OCI-LY3 (cell line): Measurements from ENCODE around the gene SLC25A21.

Source experiments
- CTCF ChIP-seq: fragments of 200-600, 300-600 bp; sonication (generic); IDR thresholded peaks from 2 replicates; pipeline ENCODE4 v1.5.1; 2014; ENCODE audit warnings: antibody characterized with exemption, low read length, low read depth
- EZH2phosphoT487 ChIP-seq: fragments of 200-600 bp; shearing (Covaris generic); IDR thresholded peaks from 2 replicates; pipeline ENCODE4 v1.6.1; 2018; ENCODE audit warnings: antibody characterized with exemption, mixed run types, low read depth

DNA sequence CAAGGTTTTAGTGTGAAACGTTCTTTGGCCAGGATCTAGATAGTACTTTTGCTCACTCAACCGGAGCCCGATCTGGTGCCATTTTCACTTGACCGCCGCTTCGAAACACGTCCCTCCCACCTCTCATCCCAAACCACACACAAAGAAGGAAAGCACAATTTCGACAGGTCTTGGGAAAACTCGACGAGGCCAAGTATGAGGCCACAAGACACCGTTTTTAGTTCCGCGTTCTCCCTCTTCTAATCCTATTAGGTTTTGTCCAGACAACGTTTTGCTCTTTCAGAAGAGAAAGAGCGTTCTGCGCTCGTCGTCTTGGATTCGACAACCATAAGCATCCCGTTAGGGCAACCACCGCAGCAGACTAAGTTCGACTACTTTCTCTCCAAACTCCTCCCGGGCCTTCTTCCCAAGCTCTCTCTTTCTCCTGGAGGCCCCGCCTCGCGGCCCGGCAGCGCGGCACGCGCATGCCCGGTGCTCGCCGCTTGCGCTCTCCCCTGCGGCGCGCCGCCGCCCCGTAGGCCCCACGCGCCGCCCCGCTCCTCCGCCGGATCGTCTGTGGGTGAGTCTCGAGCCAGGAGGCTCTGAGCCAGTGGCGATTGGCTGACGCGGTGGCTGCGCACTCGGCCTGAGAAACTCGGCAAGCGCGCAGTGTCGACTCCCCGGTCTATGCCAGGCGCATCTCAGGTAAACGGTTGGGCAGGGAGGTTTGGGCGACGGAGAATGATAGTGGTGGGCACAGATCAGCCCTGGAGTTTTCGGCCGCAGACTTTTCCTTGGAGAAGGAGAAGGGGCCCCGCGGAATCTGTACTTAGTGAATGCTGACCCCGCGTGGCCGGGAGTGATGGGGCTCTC is 25.2 kb upstream of the SLC25A21 start, which contains the start of gene MIPOL1:
- TF ChIP-seq CTCF (no peak), EZH2phosphoT487 (no peak)
